AG09309 (cell line): Measurements from ENCODE around the gene SLC44A4.
A peak's percentile ranks its signal among the peaks of the same experiment; 100 is the strongest.
"Not testable (repeated sequence)": the region's sequence is repeated elsewhere in the genome, so short reads cannot be mapped to it uniquely, and the experiment has no call there.

Source experiments
- DNase-seq: peaks from one replicate; pipeline ENCODE4 v3.0.0-alpha.2; 2010; ENCODE audit warnings: low read depth
- H3K4me3 ChIP-seq: 2 replicates; pipeline ENCODE4 v1.5.1; 2011; ENCODE audit warnings: mild to moderate bottlenecking, low read depth, low read length, moderate library complexity; ENCODE audit not compliant: control insufficient read depth
- TF ChIP-seq, protein P1 (sequence below): IDR thresholded peaks from 2 replicates; pipeline ENCODE4 v1.5.1; 2011; ENCODE audit warnings: mild to moderate bottlenecking, low read depth, low read length, inconsistent platforms; ENCODE audit not compliant: insufficient read depth, control insufficient read depth; ENCODE audit errors: missing control alignments

SLC44A4 gene

GRCh38 chr6:31826793-31827285 lies 52.0 kb downstream of the SLC44A4 start:
- peak overlapping the region; percentile 70 for H3K4me3 ChIP-seq
- TF ChIP-seq, protein P1, sequence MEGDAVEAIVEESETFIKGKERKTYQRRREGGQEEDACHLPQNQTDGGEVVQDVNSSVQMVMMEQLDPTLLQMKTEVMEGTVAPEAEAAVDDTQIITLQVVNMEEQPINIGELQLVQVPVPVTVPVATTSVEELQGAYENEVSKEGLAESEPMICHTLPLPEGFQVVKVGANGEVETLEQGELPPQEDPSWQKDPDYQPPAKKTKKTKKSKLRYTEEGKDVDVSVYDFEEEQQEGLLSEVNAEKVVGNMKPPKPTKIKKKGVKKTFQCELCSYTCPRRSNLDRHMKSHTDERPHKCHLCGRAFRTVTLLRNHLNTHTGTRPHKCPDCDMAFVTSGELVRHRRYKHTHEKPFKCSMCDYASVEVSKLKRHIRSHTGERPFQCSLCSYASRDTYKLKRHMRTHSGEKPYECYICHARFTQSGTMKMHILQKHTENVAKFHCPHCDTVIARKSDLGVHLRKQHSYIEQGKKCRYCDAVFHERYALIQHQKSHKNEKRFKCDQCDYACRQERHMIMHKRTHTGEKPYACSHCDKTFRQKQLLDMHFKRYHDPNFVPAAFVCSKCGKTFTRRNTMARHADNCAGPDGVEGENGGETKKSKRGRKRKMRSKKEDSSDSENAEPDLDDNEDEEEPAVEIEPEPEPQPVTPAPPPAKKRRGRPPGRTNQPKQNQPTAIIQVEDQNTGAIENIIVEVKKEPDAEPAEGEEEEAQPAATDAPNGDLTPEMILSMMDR = no peak
- DNase-seq = peak; percentile 64

- H3K4me3 ChIP-seq = no peak overlapping the region
- TF ChIP-seq, protein P1 = no peak
- DNase-seq = no peak
Measured at GRCh38 chr6:31825553-31825952, 53.2 kb downstream of the SLC44A4 start.

GRCh38 chr6:31823592-31824196 lies 55.1 kb downstream of the SLC44A4 start:
- DNase-seq, H3K4me3 ChIP-seq: not testable (repeated sequence)

DNA sequence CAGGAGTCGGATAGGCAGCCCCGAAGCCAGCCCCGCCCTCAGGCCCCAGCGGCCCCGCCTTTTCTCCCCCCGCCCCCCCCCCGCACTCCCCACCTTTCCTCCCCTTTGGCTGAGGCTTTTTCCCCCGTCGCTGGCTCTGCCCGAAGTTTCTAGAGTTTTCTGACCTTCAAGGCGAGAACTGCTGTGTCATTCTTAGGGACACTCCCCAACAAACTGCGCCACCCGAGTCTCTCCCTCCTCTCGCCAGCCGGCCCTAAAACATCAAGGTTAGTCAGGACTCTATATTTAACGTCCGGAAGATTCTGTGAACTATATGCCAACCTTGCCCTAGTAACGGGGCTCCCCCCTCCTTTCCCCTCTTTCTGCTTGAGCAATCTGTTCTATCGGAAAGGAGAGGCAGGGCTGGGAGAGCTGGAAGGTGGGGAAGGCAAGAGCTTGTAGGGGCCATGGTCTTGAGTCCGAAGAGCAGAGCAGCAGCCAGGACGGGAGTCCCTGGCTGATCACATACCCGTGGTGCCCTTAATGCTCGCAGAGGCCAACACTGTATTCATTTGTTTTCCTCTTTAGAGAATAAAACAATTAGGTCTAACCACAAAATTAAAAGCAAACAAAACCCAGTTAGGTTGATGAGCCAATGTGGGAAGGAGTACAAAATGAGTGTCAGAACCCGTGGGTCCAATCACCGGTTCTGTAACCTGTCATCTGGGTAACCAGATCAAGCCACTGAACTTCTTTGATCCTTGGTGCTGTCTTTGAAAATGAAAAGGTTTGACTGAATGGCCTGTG lies 56.6 kb downstream of the SLC44A4 start:
- TF ChIP-seq, protein P1 = no peak
- peak; percentile 48 for DNase-seq
- H3K4me3 ChIP-seq = peak overlapping the region; percentile 42

- peak overlapping the region; percentile 42 for H3K4me3 ChIP-seq
- TF ChIP-seq, protein P1 = no peak
- DNase-seq = no peak
Measured at GRCh38 chr6:31821301-31822035, 57.3 kb downstream of the SLC44A4 start.

DNA sequence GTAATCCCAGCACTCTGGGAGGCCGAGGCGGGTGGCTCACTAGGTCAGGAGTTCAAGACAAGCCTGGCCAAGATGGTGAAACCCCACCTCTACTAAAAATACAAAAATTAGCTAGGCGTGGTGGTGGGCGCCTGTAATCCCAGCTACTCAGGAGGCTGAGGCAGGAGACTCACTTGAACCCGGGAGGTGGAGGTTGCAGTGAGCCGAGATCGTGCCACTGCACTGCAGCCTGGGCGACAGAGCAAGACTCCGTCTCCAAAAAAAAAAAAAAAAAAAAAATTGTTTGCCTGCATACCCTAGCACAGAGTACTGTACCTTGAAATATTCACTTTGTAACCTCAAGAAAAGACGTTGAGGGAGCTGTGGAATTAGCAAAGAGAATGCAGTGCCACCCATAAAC lies 58.4 kb downstream of the SLC44A4 start:
- H3K4me3 ChIP-seq, DNase-seq: not testable (repeated sequence)

DNA sequence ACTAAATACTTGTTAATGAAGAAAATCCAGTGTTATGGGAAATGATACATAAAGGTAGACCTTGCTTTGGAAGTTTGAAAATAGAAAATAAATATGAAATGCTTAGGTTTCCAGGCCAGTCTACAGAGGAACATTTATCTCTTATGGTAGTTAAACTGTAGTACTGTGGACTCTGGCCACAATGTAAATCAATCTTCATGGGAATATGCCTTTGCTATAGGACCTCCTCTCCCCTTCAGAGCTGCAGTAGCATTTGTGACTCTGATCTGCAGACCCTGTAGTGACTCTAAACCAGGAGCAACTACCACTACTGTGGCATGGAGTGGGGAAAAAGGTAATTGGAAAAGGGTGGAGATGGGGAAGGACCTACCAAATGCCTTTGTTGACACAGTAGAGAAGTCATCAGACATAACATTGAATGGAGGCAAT lies 58.9 kb downstream of the SLC44A4 start:
- TF ChIP-seq, protein P1 = no peak
- H3K4me3 ChIP-seq = no peak overlapping the region
- no peak for DNase-seq

GRCh38 chr6:31817929-31818511 lies 60.8 kb downstream of the SLC44A4 start:
- H3K4me3 ChIP-seq = peak overlapping the region; percentile 44
- not testable (repeated sequence) for DNase-seq

DNA sequence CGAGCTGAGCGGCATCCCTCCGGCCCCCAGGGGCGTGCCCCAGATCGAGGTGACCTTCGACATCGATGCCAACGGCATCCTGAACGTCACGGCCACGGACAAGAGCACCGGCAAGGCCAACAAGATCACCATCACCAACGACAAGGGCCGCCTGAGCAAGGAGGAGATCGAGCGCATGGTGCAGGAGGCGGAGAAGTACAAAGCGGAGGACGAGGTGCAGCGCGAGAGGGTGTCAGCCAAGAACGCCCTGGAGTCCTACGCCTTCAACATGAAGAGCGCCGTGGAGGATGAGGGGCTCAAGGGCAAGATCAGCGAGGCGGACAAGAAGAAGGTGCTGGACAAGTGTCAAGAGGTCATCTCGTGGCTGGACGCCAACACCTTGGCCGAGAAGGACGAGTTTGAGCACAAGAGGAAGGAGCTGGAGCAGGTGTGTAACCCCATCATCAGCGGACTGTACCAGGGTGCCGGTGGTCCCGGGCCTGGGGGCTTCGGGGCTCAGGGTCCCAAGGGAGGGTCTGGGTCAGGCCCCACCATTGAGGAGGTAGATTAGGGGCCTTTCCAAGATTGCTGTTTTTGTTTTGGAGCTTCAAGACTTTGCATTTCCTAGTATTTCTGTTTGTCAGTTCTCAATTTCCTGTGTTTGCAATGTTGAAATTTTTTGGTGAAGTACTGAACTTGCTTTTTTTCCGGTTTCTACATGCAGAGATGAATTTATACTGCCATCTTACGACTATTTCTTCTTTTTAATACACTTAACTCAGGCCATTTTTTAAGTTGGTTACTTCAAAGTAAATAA lies 61.5 kb downstream of the SLC44A4 start:
- H3K4me3 ChIP-seq = peak overlapping the region; percentile 44
- not testable (repeated sequence) for DNase-seq
